K562 (cell line): ENCODE data around the gene REEP6. TPM values are rescaled to one million over a fixed set of nuclear protein-coding genes. Genes with fewer than 3 reads are reported as not detected.

ENCODE experiments used
- ATF1 ChIP-seq, 2 experiments: fragments of 450-650 bp in 1 of 2; IDR thresholded peaks; 2 replicates each; pipeline ENCODE4 v1.6.1; 2016; ENCODE audit warnings: missing compliant biosample characterization in 1 of 2, missing genetic modification characterization in 1 of 2
- BRD4 ChIP-seq: fragments of 200-600 bp; sonication (generic); IDR thresholded peaks from 2 replicates; pipeline ENCODE4 v1.6.1; 2017; ENCODE audit warnings: inconsistent platforms
- CREB1 ChIP-seq, 2 experiments: sonication (generic) in 1 of 2; formaldehyde crosslinking in 1 of 2; IDR thresholded peaks; 2 replicates each; pipeline versions ENCODE4 v1.6.1 to v1.8.0; 2012 to 2022; ENCODE audit warnings: inconsistent platforms in 1 of 2, mild to moderate bottlenecking in 1 of 2, missing genetic modification reagents in 1 of 2, moderate library complexity in 1 of 2
- DNMT1 ChIP-seq: fragments of 450-650 bp; IDR thresholded peaks from 2 replicates; pipeline ENCODE4 v1.6.1; 2016; ENCODE audit warnings: antibody characterized with exemption, mild to moderate bottlenecking
- KAT7 ChIP-seq: sonication (generic); formaldehyde crosslinking; IDR thresholded peaks from 2 replicates; pipeline ENCODE4 v1.8.0; 2022; ENCODE audit warnings: missing genetic modification reagents, mild to moderate bottlenecking, borderline replicate concordance
- NRF1 ChIP-seq, 2 experiments: fragments of 450-650 bp; IDR thresholded peaks in 1 of 2; conservative IDR thresholded peaks in 1 of 2; 2 replicates each; pipeline ENCODE4 v1.6.1; 2014; ENCODE audit warnings: mild to moderate bottlenecking in 2 of 2
- PHF8 ChIP-seq: fragments of 200-600 bp; sonication (generic); IDR thresholded peaks from 2 replicates; pipeline ENCODE4 v1.6.1; 2012; ENCODE audit warnings: mixed run types, mild to moderate bottlenecking, inconsistent platforms, low read length, moderate library complexity, borderline replicate concordance
- POLR2AphosphoS2 ChIP-seq: IDR thresholded peaks from 2 replicates; pipeline ENCODE4 v1.6.1; 2012; ENCODE audit warnings: low read length, improper control_type of control experiment
- POLR2B ChIP-seq: fragments of 450-650 bp; IDR thresholded peaks from 2 replicates; pipeline ENCODE4 v1.6.1; 2018; ENCODE audit warnings: low read depth; ENCODE audit not compliant: partially characterized antibody
- POLR2G ChIP-seq: fragments of 200-400 bp; formaldehyde crosslinking; IDR thresholded peaks from 2 replicates; pipeline ENCODE4 v1.6.1; 2017; ENCODE audit warnings: low read depth, mild to moderate bottlenecking, antibody characterized with exemption, low read length, moderate library complexity
- PRMT5 ChIP-seq: sonication (generic); formaldehyde crosslinking; IDR thresholded peaks from 2 replicates; pipeline ENCODE4 v1.5.0; 2020; ENCODE audit warnings: missing genetic modification reagents
- RFX5 ChIP-seq: IDR thresholded peaks from 2 replicates; pipeline ENCODE4 v1.6.1; 2011; ENCODE audit warnings: low read depth, mild to moderate bottlenecking, improper control_type of control experiment, low read length
- SAFB ChIP-seq: fragments of 200-400 bp; formaldehyde crosslinking; IDR thresholded peaks from 2 replicates; pipeline ENCODE4 v1.6.1; 2017; ENCODE audit warnings: low read depth, low read length, borderline replicate concordance
- TAF9B ChIP-seq: fragments of 450-650 bp; IDR thresholded peaks from 2 replicates; pipeline ENCODE4 v1.6.1; 2018; ENCODE audit warnings: mild to moderate bottlenecking; ENCODE audit not compliant: partially characterized antibody
- TRIM24 ChIP-seq, 2 experiments: fragments of 450-650 bp; IDR thresholded peaks; 2 replicates each; pipeline ENCODE4 v1.6.1; 2016
- ZNF12 ChIP-seq: sonication (generic); formaldehyde crosslinking; IDR thresholded peaks from 2 replicates; pipeline ENCODE4 v1.4.0; 2020; ENCODE audit warnings: mild to moderate bottlenecking, missing genetic modification reagents
- ZNF23 ChIP-seq: fragments of 250-450 bp; sonication (Bioruptor Pico); IDR thresholded peaks from 2 replicates; pipeline ENCODE4 v1.4.0; 2020; ENCODE audit warnings: mild to moderate bottlenecking
- ZNF780A ChIP-seq: fragments of 250-450 bp; sonication (Bioruptor Pico); IDR thresholded peaks from 2 replicates; pipeline ENCODE4 v1.5.0; 2021; ENCODE audit warnings: mild to moderate bottlenecking
- polyA plus RNA-seq, 8 experiments: library from polyadenylated mRNA; depleted of rRNA in 4 of 8; stranded (reverse) in 5 of 8; unstranded in 3 of 8; fragments of >200 nt; fragmentation: Nextera tagmentation in 2 of 8; fragmentation: Illumina TruSeq in 1 of 8; extraction: Ambion mirVana in 2 of 8; extraction: Trizol in 1 of 8; gene quantifications; 2 replicates each; pipeline versions ENCODE4 v1.2.1 to v1.2.3, GENCODE V29; 2011 to 2014; ENCODE audit warnings: inconsistent platforms in 1 of 8, missing spikeins in 1 of 8
- total RNA-seq, 7 experiments: library from RNA; depleted of rRNA in 6 of 7; stranded (reverse); fragments of >200 nt in 6 of 7; fragmentation: Illumina TruSeq in 2 of 7; extraction: Trizol in 2 of 7; gene quantifications; 2 replicates each; pipeline versions ENCODE4 v1.2.1 to v1.2.3, GENCODE V29; 2011 to 2021; ENCODE audit warnings: low replicate concordance in 1 of 7
- TF ChIP-seq, protein P1 (sequence below): fragments of 450-650 bp; IDR thresholded peaks from 2 replicates; pipeline ENCODE4 v1.6.1; 2016; ENCODE audit warnings: mild to moderate bottlenecking
- TF ChIP-seq, protein P2 (sequence below): sonication (generic); formaldehyde crosslinking; IDR thresholded peaks from 2 replicates; pipeline ENCODE4 v1.9.0; 2022; ENCODE audit warnings: mild to moderate bottlenecking, missing genetic modification reagents
- TF ChIP-seq, protein P3 (sequence below): fragments of 450-650 bp; formaldehyde crosslinking; IDR thresholded peaks from 2 replicates; pipeline ENCODE4 v1.4.0; 2022; ENCODE audit warnings: missing genetic modification characterization
- TF ChIP-seq, protein P4 (sequence below): fragments of 250-450 bp; sonication (Bioruptor Pico); IDR thresholded peaks from 2 replicates; pipeline ENCODE4 v1.8.0; 2021; ENCODE audit warnings: moderate library complexity, mild to moderate bottlenecking, inconsistent platforms

REEP6 gene
- total and polyA plus RNA-seq, 9 of the 15 experiments (the other 6 are each of a cell fraction or from before 2014, with no cell fraction given) = 1.2 to 64.2 (median 12.7) TPM

DNA sequence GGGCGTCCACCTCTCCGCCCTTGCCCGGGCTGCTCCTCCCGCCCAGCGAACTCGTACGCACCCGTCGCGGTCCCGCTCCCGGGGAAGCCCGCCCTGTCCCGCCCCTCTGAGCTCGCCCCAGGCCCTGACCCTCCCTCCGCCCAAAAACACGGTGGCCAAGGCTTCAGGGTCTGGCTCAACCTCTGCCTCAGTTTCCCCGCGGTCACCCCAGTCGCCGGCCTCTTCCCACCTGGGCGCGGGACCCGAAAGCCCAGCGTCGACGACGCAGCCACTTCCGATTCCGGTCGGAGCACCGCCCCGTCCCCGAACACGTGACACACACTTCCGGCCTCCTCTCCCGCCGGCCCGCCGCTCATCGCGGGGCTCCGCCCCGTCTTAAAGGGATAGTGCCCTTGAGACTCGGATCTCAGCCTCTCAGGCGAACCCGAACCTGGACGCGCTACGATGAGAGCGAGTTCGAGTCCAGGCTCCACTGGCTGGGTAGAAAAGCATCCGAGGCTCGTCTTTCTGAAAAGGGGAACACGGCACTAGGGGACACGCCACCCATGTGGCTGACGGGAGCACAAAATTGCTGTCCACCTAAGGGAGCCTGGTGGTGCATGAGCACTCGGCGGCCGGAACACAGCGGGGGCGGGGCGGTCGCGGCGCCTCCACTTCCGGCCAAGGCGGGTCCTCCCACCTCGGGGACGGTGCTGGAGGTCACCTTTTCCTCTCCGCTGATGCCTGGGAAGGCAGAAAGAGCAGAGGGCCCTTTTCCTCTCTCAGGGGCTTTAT lies 11.9 kb upstream of the REEP6 start, which contains the start of gene C19orf25 (continued):
- TF ChIP-seq, protein P1, sequence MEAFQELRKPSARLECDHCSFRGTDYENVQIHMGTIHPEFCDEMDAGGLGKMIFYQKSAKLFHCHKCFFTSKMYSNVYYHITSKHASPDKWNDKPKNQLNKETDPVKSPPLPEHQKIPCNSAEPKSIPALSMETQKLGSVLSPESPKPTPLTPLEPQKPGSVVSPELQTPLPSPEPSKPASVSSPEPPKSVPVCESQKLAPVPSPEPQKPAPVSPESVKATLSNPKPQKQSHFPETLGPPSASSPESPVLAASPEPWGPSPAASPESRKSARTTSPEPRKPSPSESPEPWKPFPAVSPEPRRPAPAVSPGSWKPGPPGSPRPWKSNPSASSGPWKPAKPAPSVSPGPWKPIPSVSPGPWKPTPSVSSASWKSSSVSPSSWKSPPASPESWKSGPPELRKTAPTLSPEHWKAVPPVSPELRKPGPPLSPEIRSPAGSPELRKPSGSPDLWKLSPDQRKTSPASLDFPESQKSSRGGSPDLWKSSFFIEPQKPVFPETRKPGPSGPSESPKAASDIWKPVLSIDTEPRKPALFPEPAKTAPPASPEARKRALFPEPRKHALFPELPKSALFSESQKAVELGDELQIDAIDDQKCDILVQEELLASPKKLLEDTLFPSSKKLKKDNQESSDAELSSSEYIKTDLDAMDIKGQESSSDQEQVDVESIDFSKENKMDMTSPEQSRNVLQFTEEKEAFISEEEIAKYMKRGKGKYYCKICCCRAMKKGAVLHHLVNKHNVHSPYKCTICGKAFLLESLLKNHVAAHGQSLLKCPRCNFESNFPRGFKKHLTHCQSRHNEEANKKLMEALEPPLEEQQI = no peak
- TF ChIP-seq POLR2AphosphoS2 = peak; percentile 49; the same call in 1 of the 2 replicates
- TF ChIP-seq DNMT1 = no peak
- TF ChIP-seq PHF8 = peak; percentile 81; the same call in 1 of the 2 replicates
- peak; percentile 86 for TF ChIP-seq POLR2B
- peak in 1 of 2 experiments; percentile 81; a peak in 2 of 4 replicates for TF ChIP-seq TRIM24 (IDR thresholded peaks at IDR 0.05)
- TF ChIP-seq ATF1 (CRISPR knock-in tag; IDR thresholded peaks at IDR 0.05) = no peak; the same call in 1 of the 2 replicates
- TF ChIP-seq ATF1 (tag; IDR thresholded peaks at IDR 0.05) = peak; percentile 78
- TF ChIP-seq, protein P2, sequence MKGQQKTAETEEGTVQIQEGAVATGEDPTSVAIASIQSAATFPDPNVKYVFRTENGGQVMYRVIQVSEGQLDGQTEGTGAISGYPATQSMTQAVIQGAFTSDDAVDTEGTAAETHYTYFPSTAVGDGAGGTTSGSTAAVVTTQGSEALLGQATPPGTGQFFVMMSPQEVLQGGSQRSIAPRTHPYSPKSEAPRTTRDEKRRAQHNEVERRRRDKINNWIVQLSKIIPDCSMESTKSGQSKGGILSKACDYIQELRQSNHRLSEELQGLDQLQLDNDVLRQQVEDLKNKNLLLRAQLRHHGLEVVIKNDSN = peak; percentile 97
- TF ChIP-seq BRD4 = 0 out of 2 replicates have a peak, but pooled peaks have one; percentile 42
- TF ChIP-seq ZNF12 = peak; percentile 50; the same call in 1 of the 2 replicates
- no peak for TF ChIP-seq SAFB
- no peak for TF ChIP-seq ZNF23 (CRISPR knock-in tag)
- TF ChIP-seq RFX5 = no peak
- TF ChIP-seq, protein P3, sequence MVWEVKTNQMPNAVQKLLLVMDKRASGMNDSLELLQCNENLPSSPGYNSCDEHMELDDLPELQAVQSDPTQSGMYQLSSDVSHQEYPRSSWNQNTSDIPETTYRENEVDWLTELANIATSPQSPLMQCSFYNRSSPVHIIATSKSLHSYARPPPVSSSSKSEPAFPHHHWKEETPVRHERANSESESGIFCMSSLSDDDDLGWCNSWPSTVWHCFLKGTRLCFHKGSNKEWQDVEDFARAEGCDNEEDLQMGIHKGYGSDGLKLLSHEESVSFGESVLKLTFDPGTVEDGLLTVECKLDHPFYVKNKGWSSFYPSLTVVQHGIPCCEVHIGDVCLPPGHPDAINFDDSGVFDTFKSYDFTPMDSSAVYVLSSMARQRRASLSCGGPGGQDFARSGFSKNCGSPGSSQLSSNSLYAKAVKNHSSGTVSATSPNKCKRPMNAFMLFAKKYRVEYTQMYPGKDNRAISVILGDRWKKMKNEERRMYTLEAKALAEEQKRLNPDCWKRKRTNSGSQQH (CRISPR knock-in tag) = no peak
- no peak for TF ChIP-seq PRMT5
- TF ChIP-seq, protein P4, sequence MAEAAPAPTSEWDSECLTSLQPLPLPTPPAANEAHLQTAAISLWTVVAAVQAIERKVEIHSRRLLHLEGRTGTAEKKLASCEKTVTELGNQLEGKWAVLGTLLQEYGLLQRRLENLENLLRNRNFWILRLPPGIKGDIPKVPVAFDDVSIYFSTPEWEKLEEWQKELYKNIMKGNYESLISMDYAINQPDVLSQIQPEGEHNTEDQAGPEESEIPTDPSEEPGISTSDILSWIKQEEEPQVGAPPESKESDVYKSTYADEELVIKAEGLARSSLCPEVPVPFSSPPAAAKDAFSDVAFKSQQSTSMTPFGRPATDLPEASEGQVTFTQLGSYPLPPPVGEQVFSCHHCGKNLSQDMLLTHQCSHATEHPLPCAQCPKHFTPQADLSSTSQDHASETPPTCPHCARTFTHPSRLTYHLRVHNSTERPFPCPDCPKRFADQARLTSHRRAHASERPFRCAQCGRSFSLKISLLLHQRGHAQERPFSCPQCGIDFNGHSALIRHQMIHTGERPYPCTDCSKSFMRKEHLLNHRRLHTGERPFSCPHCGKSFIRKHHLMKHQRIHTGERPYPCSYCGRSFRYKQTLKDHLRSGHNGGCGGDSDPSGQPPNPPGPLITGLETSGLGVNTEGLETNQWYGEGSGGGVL (CRISPR knock-in tag) = no peak
- peak; percentile 83 for TF ChIP-seq TAF9B
- TF ChIP-seq KAT7 (CRISPR knock-in tag) = peak; percentile 50; the same call in 1 of the 2 replicates
- TF ChIP-seq POLR2G = peak; percentile 90
- no peak for TF ChIP-seq ZNF780A (CRISPR knock-in tag)
- peak; percentile 43 for TF ChIP-seq CREB1 (IDR thresholded peaks at IDR 0.05)
- TF ChIP-seq CREB1 (CRISPR knock-in tag; IDR thresholded peaks at IDR 0.05) = peak; percentile 68; the same call in 1 of the 2 replicates
- peak; percentile 51 to 64 for TF ChIP-seq NRF1 (conservative IDR thresholded peaks at IDR 0.05 in 1 of 2, IDR thresholded peaks at IDR 0.05 in 1 of 2)
